ENCODE measurements around the gene CLK3. TPM values are rescaled to one million over a fixed set of nuclear protein-coding genes. Genes with fewer than 3 reads are reported as not detected.
A peak's percentile ranks its signal among the peaks of the same experiment; 100 is the strongest.

Gene CLK3
- total RNA-seq, 1 donor from 2014 or later: 75.5 TPM

DNA sequence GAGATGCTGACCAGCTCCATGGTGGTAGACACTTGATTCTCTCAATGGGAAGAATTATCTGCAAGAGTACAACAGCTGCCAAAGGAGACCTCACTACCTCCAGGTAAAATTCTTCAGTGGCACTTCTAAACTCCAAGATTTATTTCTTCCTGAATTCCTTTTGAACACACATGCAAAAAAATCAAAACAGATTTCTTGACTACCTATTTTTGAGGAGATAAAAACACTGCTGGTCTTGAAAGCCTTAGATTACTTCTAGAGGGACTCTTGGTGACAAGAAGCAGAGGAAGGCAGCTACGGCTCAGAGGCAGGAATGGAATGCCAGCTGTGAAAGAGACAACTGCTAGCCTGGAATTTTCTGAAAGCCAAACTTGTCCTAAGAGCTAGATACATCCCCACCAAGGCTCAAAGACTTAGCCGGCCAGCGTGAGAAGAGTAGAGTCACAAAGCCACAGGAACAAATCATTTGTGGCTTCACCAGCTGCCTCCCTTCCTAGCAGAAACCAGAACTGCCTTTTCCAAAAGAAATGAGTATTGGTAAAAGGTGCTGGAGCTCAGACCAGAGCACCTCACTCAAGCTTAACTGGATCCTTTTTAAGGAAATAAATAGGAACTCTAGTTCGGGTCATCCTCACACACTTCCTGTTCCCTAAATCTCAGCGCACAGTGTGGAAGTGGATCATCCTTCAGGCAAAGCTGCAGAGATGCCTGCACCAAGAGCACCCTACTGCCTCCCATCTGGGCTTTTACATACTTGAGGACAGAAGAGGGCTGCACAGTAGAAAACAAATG is 32.6 kb downstream of the CLK3 start:
- Histone ChIP-seq H3K4me1 (peaks cover 20% of the 10 kb centered on the region), H3K27ac (no peak overlapping the region), H3K9me3 (no peaks in the 10 kb centered on the region), H3K36me3 (peaks cover 7% of the 10 kb centered on the region), H3K27me3 (ENCODE audit: low read depth) (no peaks in the 10 kb centered on the region), H3K4me3 (no peak overlapping the region)
- intact Hi-C loops (cut with DNase I): no loop called here
- TF ChIP-seq, protein P1, sequence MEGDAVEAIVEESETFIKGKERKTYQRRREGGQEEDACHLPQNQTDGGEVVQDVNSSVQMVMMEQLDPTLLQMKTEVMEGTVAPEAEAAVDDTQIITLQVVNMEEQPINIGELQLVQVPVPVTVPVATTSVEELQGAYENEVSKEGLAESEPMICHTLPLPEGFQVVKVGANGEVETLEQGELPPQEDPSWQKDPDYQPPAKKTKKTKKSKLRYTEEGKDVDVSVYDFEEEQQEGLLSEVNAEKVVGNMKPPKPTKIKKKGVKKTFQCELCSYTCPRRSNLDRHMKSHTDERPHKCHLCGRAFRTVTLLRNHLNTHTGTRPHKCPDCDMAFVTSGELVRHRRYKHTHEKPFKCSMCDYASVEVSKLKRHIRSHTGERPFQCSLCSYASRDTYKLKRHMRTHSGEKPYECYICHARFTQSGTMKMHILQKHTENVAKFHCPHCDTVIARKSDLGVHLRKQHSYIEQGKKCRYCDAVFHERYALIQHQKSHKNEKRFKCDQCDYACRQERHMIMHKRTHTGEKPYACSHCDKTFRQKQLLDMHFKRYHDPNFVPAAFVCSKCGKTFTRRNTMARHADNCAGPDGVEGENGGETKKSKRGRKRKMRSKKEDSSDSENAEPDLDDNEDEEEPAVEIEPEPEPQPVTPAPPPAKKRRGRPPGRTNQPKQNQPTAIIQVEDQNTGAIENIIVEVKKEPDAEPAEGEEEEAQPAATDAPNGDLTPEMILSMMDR (IDR thresholded peaks at IDR 0.05): no peak
- DNase-seq (no peak), ATAC-seq (no peak)

DNA sequence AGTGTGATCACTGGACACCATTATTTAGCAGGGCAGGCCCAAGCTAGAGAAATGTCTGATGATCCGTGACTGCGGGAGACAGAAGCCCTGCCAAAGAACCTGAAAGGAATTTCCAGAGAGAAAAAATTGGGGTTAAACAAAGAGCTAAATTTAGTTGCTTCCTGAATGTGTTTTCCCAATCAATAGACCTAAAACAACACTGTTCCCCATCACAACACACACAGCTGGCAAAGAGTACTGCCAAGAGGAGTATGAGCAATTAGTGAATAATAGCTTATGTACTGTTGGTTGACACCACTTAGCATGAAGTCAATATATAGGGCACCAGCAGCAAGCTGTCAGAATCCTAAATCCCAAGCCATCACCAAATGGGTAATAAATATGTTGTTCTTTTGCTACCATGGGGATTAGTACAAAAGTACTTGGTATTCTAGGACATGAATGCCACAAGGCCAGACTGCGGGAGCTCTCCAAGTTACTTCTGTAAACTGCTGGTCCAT is 35.7 kb downstream of the CLK3 start:
- no peak for ATAC-seq
- TF ChIP-seq, protein P1 (IDR thresholded peaks at IDR 0.05): no peak
- Histone ChIP-seq H3K9me3 (no peaks in the 10 kb centered on the region), H3K27ac (no peak overlapping the region), H3K4me3 (no peak overlapping the region), H3K27me3 (ENCODE audit: low read depth) (no peaks in the 10 kb centered on the region), H3K4me1 (peaks cover 31% of the 10 kb centered on the region), H3K36me3 (peaks cover 14% of the 10 kb centered on the region)
- intact Hi-C loops (cut with DNase I): no loop called here
- no peak for DNase-seq

DNA sequence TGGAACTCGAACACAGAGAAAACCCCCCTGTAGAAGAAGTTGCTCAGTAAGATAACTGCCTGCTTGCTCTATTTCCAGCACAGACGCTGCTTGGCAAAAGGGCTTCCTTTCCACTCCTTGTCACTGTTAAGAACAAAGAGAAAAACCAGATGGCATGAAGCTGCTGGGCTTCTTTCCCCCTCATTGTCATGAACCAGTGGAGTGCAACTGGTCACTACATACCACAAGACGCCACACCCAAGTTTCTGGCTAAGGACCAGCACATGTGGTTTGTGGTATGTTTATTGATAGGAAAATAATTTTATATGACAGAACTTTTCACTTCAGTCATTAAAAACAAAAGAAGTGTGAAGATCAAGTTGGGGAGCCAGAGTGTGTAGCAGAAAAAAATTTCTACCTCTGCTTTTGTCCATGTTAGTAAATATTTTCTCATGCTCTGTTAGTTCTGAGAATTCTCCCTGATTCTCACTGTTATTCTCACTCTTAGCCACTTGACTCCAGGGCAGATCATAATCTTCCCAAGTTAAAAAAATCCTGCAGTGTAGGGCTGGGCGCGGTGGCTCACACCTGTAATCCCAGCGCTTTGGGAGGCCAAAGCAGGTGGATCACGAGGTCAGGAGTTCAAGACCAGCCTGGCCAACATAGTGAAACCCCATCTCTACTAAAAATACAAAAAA is 37.9 kb downstream of the CLK3 start:
- peak; percentile 52 to 71 for ATAC-seq
- no peaks in the 10 kb centered on the region for H3K27me3 ChIP-seq (ENCODE audit: low read depth)
- DNase-seq: no peak
- no peaks in the 10 kb centered on the region for H3K9me3 ChIP-seq
- peak overlapping the region; percentile 46 for H3K27ac ChIP-seq
- TF ChIP-seq, protein P1 (IDR thresholded peaks at IDR 0.05): no peak
- intact Hi-C loops (cut with DNase I): no loop called here
- peaks cover 36% of the 10 kb centered on the region for H3K4me1 ChIP-seq
- H3K36me3 ChIP-seq: peaks cover 7% of the 10 kb centered on the region
- no peak overlapping the region for H3K4me3 ChIP-seq

DNA sequence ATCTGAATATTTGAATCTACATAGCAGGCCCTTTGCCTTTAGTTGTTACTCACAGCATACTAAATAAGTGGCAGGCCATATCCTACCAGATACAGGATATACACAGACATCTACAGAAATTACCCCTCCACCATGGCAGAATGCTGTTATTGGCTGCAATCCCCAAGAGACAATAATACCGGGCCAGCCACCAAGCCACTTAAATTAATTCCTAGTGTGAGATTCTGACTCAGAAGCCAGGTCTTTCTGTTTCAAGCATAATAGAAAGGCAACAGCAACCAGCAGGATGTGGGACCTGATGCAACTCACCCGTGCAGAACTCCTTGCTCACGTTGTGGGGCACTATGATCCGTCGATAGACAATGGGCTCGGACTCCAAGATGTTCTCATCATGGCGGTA is 39.8 kb downstream of the CLK3 start:
- Histone ChIP-seq H3K4me3 (no peak overlapping the region), H3K27ac (no peak overlapping the region), H3K9me3 (no peaks in the 10 kb centered on the region), H3K36me3 (peaks cover 7% of the 10 kb centered on the region), H3K27me3 (ENCODE audit: low read depth) (no peaks in the 10 kb centered on the region), H3K4me1 (peaks cover 36% of the 10 kb centered on the region)
- no peak for ATAC-seq
- TF ChIP-seq, protein P1 (IDR thresholded peaks at IDR 0.05): no peak
- intact Hi-C loops (cut with DNase I): no loop called here
- DNase-seq: no peak

DNA sequence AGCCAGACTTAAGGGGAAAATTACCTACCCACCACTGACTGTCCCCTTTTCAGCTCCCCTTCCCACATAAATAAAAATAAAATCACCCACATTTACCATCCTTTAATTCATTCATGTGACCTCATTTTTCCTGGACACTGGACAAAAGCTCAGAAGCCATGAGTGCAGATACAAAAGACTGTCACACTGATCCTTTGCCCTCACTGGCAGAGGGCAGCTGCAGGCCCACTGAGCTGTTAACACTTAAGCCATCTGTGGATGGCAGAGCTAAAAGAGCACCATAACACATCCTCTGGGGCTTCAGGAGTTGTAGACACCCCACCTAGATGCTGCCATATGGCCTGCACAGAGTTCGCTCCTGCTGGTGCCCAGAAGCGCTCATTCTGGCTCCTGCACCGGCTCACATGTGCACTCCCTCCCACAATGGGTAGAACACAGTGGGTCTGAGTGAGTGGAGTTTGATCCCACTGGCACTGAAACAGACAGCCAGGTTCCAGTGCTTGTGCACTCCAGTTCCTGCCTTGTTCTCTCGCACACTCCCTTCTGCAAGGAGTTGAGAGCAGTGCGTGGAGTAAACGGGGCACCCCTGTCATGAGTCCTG is 41.4 kb downstream of the CLK3 start:
- TF ChIP-seq, protein P1 (IDR thresholded peaks at IDR 0.05): no peak
- H3K4me3 ChIP-seq: no peak overlapping the region
- intact Hi-C loops (cut with DNase I): no loop called here
- DNase-seq: no peak
- peaks cover 38% of the 10 kb centered on the region for H3K4me1 ChIP-seq
- peaks cover 7% of the 10 kb centered on the region for H3K36me3 ChIP-seq
- no peak for ATAC-seq
- H3K27me3 ChIP-seq (ENCODE audit: low read depth): no peaks in the 10 kb centered on the region
- H3K9me3 ChIP-seq: no peaks in the 10 kb centered on the region
- no peak overlapping the region for H3K27ac ChIP-seq
